GM19397 (cell line): ENCODE data around the gene HAUS7.

Source experiments
- ATAC-seq: cut with Tn5 transposase; IDR thresholded peaks from one replicate; pipeline ENCODE4 v1.9.1; 2021; ENCODE audit warnings: mild to moderate bottlenecking, moderate library complexity; ENCODE audit not compliant: unreplicated experiment

The HAUS7 gene

GRCh38 chrX:153499876-153500275, 29.5 kb upstream of the HAUS7 start:
- ATAC-seq, result no peak

- no peak for ATAC-seq
Observed at GRCh38 chrX:153499341-153499740, 29.0 kb upstream of the HAUS7 start.

DNA sequence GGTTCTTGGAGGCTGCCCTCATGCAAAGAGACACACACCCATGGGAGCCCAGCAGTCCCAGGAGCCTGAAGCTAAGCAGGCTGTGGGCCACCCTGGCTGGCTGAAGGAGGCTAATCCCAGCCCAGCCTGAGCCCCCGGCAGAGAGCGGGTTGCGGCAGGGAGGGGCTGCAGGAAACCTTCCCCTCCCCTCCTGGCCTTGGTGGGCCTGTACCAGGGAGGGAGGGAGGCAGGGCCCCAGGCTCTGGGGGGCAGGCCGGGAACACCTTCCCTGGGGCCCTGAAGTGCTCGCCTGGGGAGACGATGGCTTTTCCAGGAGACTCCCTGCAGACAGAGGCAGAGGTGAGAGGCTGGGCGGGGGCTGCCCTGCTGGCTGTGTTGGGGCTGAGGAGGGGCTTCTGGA, 28.1 kb upstream of the HAUS7 start:
- ATAC-seq, result no peak

GRCh38 chrX:153496590-153496959, 26.2 kb upstream of the HAUS7 start:
- ATAC-seq, result no peak

DNA sequence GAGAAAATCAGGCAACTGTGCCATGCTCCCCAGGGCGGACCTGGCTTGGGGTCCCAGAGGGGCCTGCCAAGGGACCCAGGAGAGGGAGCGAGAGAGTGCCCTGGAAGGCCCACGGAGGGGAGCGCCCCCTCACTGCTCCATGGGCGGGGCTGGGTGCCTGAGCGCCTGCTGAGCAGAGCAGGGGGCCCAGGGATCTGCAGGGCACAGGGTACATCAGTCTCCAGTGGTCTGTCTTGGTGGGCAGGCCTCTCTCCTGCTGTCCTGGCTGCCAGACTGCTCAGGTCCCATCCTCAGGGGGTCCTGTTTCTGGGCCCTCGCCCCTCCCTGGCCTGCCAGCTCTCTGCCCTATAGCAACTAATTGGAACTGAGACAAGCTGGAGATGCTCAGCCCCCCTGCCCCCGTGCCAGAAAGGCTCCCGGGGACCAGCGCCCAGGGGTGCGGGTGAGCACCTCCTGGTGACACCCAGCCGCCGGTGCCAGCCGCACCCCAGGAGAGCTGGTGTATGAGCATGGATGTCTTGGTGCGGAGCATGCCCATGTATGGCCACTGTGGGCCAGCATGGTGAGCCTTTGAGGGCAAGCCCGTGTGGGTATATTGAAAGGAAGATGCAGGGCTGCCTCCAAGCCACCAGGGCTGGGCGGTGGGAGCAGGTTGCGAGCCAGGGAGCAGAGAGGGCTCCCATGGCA, 25.7 kb upstream of the HAUS7 start:
- no peak for ATAC-seq

- no peak for ATAC-seq
Observed at GRCh38 chrX:153495362-153495751, 25.0 kb upstream of the HAUS7 start.

DNA sequence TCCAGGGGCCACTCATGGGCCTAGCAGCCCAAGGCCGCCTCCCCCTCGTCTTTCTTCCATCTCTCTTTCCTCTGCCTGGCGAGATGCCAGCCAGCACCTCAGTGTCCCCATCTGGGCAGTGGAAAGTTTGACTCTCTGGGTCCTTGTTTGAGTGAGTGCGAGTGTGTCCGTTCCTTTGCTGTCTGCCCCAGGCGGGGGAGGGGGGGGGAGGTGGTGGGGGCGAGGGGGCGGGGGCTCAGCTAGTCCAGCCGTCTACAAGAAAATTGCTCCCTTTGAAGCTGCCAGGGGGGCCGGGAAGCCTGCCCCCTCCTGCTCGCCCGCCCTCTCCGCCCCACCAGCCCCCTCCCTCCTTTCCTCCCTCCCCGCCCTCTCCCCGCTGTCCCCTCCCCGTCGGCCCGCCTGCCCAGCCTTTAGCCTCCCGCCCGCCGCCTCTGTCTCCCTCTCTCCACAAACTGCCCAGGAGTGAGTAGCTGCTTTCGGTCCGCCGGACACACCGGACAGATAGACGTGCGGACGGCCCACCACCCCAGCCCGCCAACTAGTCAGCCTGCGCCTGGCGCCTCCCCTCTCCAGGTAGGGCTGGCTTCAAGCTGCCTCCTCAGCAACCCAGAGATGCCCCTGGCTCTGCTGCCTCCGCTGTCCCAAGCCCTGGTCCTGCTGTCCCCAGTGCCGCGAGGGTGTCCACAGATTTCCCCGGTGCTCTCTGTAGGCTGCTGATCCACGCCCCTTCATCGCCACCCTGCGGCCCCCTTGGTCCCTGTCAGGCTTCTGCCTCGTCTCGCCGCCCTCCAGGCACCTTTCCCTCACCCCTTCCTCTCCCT, 24.4 kb upstream of the HAUS7 start, which contains the start of gene BGN:
TSS of gene BGN (plus strand) at position 440 of the 821 bp plus-strand sequence. CDS start 9,652 bp downstream, outside the sequence.
- no peak for ATAC-seq

GRCh38 chrX:153494061-153494460, 23.7 kb upstream of the HAUS7 start:
- ATAC-seq, result no peak

GRCh38 chrX:153493085-153493484, 22.7 kb upstream of the HAUS7 start:
- no peak for ATAC-seq

- ATAC-seq, result no peak
Observed at GRCh38 chrX:153492543-153492942, 22.2 kb upstream of the HAUS7 start.

GRCh38 chrX:153491918-153492317, 21.5 kb upstream of the HAUS7 start:
- no peak for ATAC-seq

DNA sequence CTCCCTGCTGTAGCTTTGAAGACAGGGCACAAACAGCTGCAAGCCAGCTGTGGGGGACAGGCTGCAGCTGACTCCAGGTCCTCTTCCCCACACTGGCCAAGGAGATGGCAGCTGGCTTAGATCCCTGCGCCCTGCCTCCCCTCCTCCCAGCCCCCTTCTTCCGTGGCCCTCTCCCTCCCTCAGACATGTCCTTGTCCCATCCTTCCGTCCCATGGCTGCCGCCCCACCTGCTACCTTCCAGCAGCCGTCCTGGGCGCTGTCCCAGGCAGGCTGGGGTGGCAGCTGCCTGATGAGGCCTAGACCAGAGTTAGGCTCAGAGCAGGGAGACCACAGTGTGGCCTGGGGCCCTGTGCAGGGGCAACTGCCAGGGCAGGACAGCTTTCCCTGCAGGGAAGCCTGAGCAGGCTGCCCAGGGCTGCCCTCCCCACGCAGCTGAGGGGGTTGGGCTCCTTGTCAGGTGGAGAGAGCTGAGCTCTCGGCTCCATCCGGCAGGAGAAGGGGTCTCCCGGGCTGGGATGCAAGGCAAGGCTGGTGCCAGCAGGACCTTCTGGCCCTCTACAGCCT, 21.1 kb upstream of the HAUS7 start:
- ATAC-seq, result no peak

DNA sequence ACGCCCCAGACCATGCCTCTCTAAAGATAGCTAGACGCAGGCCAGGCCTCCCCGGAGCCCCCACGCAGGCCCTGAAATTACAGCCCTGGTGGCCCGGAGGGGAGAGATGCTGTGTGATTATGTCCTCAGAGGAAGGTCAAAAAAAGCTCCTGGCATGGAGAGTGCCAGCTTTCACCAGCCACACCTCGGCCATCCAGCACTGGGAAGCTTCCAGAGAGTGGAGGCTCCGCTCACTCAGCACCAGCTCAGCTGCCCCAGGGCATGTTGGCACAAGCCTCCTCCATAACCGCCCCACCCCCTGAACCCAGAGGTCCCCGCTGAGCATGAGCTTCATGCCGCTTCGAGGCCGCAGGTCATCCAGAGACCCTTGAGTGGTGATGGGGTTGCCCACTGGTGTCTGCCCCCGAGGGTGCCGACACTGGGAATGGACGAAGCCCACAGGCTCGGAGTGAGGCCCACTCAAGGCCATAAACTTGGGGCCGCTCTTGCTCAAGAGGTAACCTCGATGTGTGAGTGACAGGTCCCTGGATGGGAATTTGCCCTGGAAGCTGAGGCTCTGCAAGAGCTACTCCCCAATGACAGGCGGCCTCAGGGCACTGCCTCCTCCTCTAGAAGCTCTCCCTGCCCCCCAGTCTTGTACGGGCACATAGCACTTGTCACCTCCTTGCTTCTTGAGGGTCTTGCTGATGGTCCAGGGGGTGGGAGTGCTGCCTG, 20.0 kb upstream of the HAUS7 start:
- ATAC-seq, result no peak

DNA sequence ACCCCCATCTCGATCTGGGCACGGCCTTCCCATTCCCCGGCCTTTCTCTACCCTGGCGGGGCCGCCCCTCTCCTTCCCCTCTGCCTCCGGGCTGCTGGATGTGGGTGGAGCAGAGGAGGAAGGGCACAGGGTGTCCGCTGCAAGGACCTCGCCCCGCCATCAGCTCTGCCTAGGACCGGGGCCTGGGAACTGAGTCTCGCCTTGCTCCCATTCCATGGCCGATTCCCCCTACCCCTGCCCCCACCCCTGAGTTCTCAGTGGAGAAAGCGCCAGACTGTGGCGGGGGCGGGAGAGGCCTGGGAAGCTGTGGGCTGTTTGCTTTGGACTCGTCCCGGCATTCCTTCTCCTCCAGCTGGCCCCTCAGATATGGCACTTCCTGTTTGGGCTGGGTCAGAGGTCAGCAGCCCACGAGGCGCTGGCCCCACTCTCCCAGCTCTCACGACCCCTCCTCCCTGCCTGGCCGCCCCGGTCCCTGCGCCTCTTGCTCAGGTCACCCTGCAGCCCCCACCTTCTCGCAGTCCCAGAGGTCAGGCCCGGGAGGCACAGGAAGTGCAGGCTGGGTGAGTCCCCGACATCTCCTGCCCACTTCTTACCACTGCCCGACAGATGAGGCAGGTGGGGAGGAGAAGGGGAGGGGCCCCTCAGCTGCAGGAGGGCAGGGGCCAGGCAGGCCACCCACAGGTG, 18.0 kb upstream of the HAUS7 start:
- no peak for ATAC-seq

GRCh38 chrX:153487590-153488071, 17.3 kb upstream of the HAUS7 start:
- no peak for ATAC-seq

- no peak for ATAC-seq
Observed at GRCh38 chrX:153486171-153486570, 15.8 kb upstream of the HAUS7 start.

DNA sequence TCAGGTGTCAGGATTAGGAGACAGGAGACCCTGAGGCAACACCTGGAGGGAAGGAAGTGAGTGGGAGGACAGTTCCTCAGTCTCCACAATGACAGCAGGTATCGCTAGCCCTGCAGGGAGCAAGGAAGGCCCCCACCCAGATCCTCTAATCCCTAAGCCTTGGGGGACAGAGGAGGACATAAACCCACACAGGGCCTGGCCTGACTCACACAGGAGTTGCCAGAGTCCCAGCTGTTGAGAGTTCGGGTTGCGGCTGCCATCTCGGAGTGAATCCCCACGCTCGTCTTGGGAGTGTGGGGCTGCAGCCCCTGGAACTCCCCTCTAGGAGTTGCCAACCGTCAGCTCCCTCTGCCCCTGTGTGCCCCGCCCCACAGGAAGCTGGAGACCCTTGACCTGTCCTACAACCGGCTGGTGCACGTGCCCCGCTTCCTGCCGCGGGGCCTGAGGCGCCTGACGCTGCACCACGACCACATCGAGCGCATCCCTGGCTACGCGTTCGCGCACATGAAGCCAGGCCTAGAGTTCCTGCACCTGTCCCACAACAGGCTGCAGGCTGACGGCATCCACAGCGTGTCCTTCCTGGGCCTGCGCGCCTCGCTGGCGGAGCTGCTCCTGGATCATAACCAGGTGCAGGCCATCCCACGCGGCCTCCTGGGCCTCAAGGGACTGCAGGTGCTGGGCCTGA, 15.2 kb upstream of the HAUS7 start:
- no peak for ATAC-seq

DNA sequence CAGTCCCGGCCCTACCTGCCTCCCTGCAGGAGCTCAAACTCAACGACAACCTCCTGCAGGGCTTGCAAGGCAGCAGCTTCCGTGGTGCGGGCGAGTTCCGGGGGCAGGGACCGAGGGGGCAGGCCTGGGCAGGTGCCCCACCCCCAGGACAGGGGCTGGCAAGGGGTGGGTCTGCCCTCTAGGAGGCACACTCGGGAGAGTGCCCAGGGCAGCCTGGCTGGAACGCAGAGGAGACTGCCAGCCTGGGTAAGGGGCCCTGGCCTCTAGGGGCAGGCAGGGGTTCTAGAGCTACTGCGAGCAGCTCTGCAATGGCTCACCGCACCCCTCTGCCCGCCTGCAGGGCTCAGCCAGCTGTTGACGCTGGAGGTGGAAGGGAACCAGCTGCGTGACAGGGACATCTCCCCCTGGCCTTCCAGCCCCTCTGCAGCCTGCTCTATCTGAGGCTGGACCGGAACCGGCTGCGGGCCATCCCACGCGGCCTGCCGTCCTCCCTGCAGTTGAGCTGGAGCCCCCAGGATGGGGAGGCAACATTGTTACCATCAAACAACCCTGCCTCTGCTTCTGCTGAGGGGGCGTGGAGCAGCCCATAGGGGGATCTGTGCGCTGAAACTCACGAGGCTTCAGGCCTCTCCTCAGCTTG, 12.1 kb upstream of the HAUS7 start:
- no peak for ATAC-seq

- no peak for ATAC-seq
Observed at GRCh38 chrX:153481043-153481442, 10.7 kb upstream of the HAUS7 start.

- ATAC-seq, result no peak
Observed at GRCh38 chrX:153478746-153479145, 8.4 kb upstream of the HAUS7 start.
